GM19099 (cell line): ENCODE results near the gene MCC.

Experiments used
- POLR2A ChIP-seq: IDR thresholded peaks from 3 replicates; pipeline ENCODE4 v1.6.1; 2011; ENCODE audit warnings: low read depth; ENCODE audit not compliant: insufficient read length; ENCODE audit errors: extremely low read depth

Gene MCC

GRCh38 chr5:112975721-112976431, 512.4 kb downstream of the MCC start:
- no peak for TF ChIP-seq POLR2A

GRCh38 chr5:112974901-112975300, 513.4 kb downstream of the MCC start:
- no peak for TF ChIP-seq POLR2A

- no peak for TF ChIP-seq POLR2A
These were observed 514.3 kb downstream of the MCC start for GRCh38 chr5:112973904-112974303.

GRCh38 chr5:112973036-112973435, 515.2 kb downstream of the MCC start:
- no peak for TF ChIP-seq POLR2A
